ENCODE data around the gene EPHA8.

Gene EPHA8

DNA sequence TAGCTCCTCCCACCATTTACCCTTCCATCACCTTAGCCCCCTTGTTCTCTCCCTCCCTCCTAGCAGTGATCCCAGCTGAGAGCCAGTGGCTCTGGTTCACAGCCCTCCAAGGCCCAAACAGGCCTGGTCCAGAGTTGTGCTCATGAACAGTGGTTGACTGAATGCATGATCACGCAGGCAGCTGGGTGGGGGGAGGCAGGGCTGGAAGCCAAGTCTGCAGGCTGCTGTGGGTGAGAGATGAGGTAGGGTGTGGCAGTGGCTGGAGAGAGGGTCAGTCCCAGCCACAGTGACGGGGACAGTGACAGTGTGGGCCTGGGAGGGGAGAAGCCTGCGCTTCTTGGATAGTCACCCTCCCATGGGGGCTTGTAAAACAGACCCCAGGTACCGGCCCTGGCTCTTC lies 22.2 kb downstream of the EPHA8 start:
- in situ Hi-C loops (cut with HindIII; ENCODE audit: low sequenced_read_pairs) = no loop called here
- TF ChIP-seq, protein P1, sequence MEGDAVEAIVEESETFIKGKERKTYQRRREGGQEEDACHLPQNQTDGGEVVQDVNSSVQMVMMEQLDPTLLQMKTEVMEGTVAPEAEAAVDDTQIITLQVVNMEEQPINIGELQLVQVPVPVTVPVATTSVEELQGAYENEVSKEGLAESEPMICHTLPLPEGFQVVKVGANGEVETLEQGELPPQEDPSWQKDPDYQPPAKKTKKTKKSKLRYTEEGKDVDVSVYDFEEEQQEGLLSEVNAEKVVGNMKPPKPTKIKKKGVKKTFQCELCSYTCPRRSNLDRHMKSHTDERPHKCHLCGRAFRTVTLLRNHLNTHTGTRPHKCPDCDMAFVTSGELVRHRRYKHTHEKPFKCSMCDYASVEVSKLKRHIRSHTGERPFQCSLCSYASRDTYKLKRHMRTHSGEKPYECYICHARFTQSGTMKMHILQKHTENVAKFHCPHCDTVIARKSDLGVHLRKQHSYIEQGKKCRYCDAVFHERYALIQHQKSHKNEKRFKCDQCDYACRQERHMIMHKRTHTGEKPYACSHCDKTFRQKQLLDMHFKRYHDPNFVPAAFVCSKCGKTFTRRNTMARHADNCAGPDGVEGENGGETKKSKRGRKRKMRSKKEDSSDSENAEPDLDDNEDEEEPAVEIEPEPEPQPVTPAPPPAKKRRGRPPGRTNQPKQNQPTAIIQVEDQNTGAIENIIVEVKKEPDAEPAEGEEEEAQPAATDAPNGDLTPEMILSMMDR (IDR thresholded peaks at IDR 0.05; ENCODE audit: low read depth, low read length) = no peak

DNA sequence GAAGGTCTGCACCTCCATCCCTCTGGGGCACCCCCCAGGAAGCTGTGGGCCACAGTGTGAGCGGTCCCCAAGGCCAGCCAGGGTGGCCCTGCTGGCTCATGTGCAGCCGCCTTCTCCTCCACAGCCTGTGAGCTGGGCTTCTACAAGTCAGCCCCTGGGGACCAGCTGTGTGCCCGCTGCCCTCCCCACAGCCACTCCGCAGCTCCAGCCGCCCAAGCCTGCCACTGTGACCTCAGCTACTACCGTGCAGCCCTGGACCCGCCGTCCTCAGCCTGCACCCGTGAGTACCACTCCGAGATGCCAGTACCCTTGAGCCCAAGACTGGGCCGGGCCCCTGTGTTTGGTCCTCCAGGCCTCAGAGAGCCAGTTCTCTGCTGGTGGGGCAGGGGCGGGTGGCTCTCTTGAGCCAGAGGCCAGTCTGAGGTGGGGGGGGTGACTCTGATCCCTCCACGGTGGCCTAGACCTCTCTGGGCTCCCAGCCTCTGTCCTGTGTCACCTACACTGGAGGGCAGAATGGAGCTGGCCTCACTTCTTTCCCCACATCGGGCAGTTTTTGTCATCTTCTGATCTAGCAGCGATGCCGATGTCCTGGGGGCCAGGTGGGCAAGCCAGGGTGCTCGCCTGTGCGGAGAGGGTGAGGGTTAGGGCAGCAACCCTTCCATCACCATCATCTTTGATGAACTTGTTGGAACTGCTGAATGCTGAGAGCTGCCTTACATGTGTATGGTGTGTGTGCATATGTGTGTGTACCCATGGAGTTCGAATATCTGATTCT lies 23.3 kb downstream of the EPHA8 start:
- TF ChIP-seq, protein P1 (IDR thresholded peaks at IDR 0.05; ENCODE audit: low read depth, low read length) = no peak
- in situ Hi-C loops (cut with HindIII; ENCODE audit: low sequenced_read_pairs) = no loop called here
- H3K4me3 ChIP-seq (ENCODE audit: low read depth, low read length) = no peak overlapping the region
- no peak for DNase-seq (ENCODE audit: low read depth, low spot score)

More for the DNA sequence above, 22.2 kb downstream of the EPHA8 start:
- DNase-seq (ENCODE audit: low read depth, low spot score) = no peak
- H3K4me3 ChIP-seq (ENCODE audit: low read depth, low read length) = no peak overlapping the region

DNA sequence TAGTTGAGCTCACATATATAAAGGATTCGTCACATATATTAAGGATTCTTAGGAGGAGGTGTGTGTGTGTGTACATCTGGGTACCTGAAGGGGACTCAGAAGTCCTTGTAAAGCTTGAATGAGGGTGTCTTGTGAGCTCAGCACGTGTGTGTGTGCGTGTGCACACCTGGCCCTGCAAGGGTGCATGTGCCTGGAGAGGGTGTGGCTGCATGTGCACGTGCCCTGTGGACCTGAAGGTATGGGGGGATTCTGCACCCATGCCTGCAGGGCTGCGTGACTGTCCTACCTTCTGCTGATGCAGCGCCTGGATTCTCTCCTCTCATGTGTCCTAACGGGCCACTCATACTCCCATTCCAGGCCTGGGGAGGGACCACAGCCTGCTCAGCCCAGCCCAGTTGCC lies 24.0 kb downstream of the EPHA8 start:
- in situ Hi-C loops (cut with HindIII; ENCODE audit: low sequenced_read_pairs) = no loop called here
- DNase-seq (ENCODE audit: low read depth, low spot score) = no peak
- TF ChIP-seq, protein P1 (IDR thresholded peaks at IDR 0.05; ENCODE audit: low read depth, low read length) = no peak
- no peak overlapping the region for H3K4me3 ChIP-seq (ENCODE audit: low read depth, low read length)

DNA sequence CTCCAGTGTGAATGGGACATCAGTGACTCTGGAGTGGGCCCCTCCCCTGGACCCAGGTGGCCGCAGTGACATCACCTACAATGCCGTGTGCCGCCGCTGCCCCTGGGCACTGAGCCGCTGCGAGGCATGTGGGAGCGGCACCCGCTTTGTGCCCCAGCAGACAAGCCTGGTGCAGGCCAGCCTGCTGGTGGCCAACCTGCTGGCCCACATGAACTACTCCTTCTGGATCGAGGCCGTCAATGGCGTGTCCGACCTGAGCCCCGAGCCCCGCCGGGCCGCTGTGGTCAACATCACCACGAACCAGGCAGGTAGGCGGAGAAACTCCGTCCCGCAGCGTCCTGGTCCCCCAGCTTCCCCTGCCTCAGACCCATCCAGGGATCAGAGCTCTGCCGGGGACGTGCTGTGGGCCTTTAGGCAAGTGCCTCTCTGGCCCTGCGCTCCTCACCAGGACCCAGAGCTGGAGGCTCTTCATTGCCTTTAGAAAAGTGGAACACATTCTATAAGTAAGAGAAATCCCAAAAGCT lies 25.7 kb downstream of the EPHA8 start:
- TF ChIP-seq, protein P1 (IDR thresholded peaks at IDR 0.05; ENCODE audit: low read depth, low read length) = no peak
- in situ Hi-C loops (cut with HindIII; ENCODE audit: low sequenced_read_pairs) = no loop called here
- no peak for DNase-seq (ENCODE audit: low read depth, low spot score)
- H3K4me3 ChIP-seq (ENCODE audit: low read depth, low read length) = no peak overlapping the region

DNA sequence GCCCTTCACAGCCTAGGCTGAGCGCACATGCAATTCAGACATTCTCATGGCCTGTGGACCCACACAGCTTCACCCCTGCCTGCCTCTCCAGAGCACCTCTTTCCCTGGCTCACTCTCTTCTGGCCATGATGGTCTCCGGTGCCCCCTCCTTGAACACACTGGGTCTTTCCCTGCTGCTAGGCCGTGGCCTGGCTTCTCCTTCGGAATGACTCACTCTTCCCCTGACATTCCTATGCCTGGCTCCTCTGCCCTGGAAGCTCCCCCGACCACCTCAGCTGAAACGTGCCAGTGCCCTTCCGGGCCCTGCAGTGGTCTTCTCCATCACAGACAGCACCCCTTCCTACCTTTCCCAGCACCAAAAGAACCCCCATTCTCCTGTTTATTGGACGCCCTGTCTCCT lies 28.3 kb downstream of the EPHA8 start:
- TF ChIP-seq, protein P1 (IDR thresholded peaks at IDR 0.05; ENCODE audit: low read depth, low read length) = no peak
- no peak for DNase-seq (ENCODE audit: low read depth, low spot score)
- in situ Hi-C loops (cut with HindIII; ENCODE audit: low sequenced_read_pairs) = no loop called here
- no peak overlapping the region for H3K4me3 ChIP-seq (ENCODE audit: low read depth, low read length)

DNA sequence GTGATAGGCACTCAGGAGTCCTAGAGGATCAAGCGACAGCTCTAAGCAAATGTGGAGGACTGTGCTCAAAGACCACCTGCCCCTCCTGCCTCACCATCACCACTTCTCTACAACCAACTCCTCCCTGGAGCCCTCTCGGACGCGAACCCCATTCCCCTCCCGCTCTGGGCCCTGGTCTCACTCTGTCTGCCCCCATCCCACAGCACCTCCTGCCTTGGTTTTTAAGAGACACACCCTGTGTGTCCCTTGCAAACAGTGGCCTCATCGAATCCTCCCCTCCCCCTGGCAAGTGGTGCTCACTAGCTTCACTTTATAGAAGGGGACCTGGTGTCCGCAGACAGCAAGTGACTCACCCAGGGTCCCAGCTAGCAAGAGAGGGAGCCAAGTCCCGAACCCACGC lies 28.8 kb downstream of the EPHA8 start:
- no peak overlapping the region for H3K4me3 ChIP-seq (ENCODE audit: low read depth, low read length)
- DNase-seq (ENCODE audit: low read depth, low spot score) = no peak
- in situ Hi-C loops (cut with HindIII; ENCODE audit: low sequenced_read_pairs) = no loop called here
- TF ChIP-seq, protein P1 (IDR thresholded peaks at IDR 0.05; ENCODE audit: low read depth, low read length) = no peak

Measured in astrocyte of the spinal cord (primary cell).